ENCODE measurements around the gene IFNGR1.

GRCh38 chr6:137216106-137216505 lies 3.1 kb downstream of the IFNGR1 start:
- TF ChIP-seq CTCF (IDR thresholded peaks at IDR 0.05): no peak
- TF ChIP-seq POLR2A (IDR thresholded peaks at IDR 0.05): no peak
- no peak for TF ChIP-seq POLR2AphosphoS5 (IDR thresholded peaks at IDR 0.05)

Measured in breast epithelium (tissue), 3 donors.